Measurements from ENCODE around the gene ATP2B3.

Gene ATP2B3

DNA sequence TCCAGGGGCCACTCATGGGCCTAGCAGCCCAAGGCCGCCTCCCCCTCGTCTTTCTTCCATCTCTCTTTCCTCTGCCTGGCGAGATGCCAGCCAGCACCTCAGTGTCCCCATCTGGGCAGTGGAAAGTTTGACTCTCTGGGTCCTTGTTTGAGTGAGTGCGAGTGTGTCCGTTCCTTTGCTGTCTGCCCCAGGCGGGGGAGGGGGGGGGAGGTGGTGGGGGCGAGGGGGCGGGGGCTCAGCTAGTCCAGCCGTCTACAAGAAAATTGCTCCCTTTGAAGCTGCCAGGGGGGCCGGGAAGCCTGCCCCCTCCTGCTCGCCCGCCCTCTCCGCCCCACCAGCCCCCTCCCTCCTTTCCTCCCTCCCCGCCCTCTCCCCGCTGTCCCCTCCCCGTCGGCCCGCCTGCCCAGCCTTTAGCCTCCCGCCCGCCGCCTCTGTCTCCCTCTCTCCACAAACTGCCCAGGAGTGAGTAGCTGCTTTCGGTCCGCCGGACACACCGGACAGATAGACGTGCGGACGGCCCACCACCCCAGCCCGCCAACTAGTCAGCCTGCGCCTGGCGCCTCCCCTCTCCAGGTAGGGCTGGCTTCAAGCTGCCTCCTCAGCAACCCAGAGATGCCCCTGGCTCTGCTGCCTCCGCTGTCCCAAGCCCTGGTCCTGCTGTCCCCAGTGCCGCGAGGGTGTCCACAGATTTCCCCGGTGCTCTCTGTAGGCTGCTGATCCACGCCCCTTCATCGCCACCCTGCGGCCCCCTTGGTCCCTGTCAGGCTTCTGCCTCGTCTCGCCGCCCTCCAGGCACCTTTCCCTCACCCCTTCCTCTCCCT is 22.7 kb upstream of the ATP2B3 start, which contains the start of gene BGN:
BGN (plus strand) TSS at position 440 of the 821 bp plus-strand sequence. CDS start 9,652 bp downstream, outside the sequence.
- no peak within 1 kb of the TSS for H3K4me3 ChIP-seq (ENCODE audit: low read length)
- no peak for TF ChIP-seq ZNF274 (IDR thresholded peaks at IDR 0.05; ENCODE audit: low read depth, low read length)

DNA sequence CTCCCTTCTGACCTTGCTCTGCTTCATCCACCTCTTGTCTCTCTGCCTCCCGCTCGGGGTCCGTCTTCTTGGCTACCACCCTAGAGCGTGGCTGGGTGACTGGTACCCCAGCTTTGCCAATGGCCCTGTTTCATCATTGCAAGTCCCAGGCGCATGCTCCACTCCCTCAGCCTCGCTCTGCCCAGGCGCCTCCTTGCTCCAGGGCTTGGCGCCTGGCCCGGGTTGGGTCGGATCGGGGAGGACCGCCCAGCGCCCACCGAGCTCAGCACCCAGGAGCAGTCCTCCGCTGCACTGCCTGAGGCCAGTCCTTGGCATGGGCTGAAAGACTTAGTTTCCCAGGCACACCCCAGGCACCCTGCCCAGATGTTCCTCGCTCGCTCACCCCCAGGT is 22.1 kb upstream of the ATP2B3 start:
- TF ChIP-seq ZNF274 (IDR thresholded peaks at IDR 0.05; ENCODE audit: low read depth, low read length): no peak
- H3K4me3 ChIP-seq (ENCODE audit: low read length): no peak overlapping the region

GRCh38 chrX:153495903-153496589 is 21.4 kb upstream of the ATP2B3 start:
- H3K4me3 ChIP-seq (ENCODE audit: low read length): no peak overlapping the region

GRCh38 chrX:153496590-153496959 is 20.9 kb upstream of the ATP2B3 start:
- TF ChIP-seq ZNF274 (IDR thresholded peaks at IDR 0.05; ENCODE audit: low read depth, low read length): no peak
- no peak overlapping the region for H3K4me3 ChIP-seq (ENCODE audit: low read length)

More at GRCh38 chrX:153495903-153496589, 21.4 kb upstream of the ATP2B3 start:
- TF ChIP-seq ZNF274 (IDR thresholded peaks at IDR 0.05; ENCODE audit: low read depth, low read length): no peak

DNA sequence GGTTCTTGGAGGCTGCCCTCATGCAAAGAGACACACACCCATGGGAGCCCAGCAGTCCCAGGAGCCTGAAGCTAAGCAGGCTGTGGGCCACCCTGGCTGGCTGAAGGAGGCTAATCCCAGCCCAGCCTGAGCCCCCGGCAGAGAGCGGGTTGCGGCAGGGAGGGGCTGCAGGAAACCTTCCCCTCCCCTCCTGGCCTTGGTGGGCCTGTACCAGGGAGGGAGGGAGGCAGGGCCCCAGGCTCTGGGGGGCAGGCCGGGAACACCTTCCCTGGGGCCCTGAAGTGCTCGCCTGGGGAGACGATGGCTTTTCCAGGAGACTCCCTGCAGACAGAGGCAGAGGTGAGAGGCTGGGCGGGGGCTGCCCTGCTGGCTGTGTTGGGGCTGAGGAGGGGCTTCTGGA is 19.0 kb upstream of the ATP2B3 start:
- H3K4me3 ChIP-seq (ENCODE audit: low read length): no peak overlapping the region
- TF ChIP-seq ZNF274 (IDR thresholded peaks at IDR 0.05; ENCODE audit: low read depth, low read length): no peak

- H3K4me3 ChIP-seq (ENCODE audit: low read length): no peak overlapping the region
- TF ChIP-seq ZNF274 (IDR thresholded peaks at IDR 0.05; ENCODE audit: low read depth, low read length): no peak
Observed at GRCh38 chrX:153499341-153499740, 18.1 kb upstream of the ATP2B3 start.

DNA sequence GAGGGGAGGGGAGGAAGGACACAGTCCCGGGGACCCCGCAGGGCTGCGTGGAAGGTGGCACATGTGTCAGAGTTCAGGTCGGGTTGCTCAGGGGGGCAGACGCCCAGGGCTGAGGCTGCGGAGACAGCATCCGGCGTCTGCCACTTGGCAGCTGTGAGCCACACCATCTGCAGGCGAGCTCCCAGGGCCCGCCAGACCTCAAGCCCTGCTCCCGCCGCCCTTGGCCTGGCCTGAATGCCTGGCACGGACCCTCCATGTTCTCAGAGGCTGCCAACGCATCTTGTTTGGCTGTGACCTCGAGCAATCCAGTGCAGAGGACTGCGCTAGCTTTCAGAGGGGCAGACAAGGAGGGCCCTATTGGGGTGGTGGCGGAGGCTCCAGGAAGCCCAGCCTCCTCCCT is 17.6 kb upstream of the ATP2B3 start:
- no peak overlapping the region for H3K4me3 ChIP-seq (ENCODE audit: low read length)
- no peak for TF ChIP-seq ZNF274 (IDR thresholded peaks at IDR 0.05; ENCODE audit: low read depth, low read length)

- H3K4me3 ChIP-seq (ENCODE audit: low read length): no peak overlapping the region
- TF ChIP-seq ZNF274 (IDR thresholded peaks at IDR 0.05; ENCODE audit: low read depth, low read length): no peak
Observed at GRCh38 chrX:153500676-153501280, 16.7 kb upstream of the ATP2B3 start.

DNA sequence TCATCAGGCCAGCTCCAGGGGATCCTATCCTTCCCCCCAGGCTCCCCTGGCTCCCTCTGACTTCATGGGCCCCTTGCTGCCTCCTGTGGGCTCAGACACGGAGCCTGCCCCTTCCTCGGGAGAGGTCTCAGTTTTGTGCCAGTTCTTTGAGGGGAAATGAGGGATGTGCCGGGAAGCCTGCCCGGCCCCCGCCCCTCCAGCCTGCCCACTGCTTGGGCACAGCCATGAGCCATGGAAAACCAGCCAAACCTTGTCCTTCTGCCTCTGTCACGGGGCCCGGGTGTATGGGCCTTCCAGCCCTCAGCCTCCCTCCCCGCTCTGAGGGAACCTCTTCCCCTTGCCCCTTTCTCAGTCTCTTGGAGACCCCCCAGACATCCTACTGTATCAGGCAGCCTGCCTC is 15.9 kb upstream of the ATP2B3 start:
- TF ChIP-seq ZNF274 (IDR thresholded peaks at IDR 0.05; ENCODE audit: low read depth, low read length): no peak

DNA sequence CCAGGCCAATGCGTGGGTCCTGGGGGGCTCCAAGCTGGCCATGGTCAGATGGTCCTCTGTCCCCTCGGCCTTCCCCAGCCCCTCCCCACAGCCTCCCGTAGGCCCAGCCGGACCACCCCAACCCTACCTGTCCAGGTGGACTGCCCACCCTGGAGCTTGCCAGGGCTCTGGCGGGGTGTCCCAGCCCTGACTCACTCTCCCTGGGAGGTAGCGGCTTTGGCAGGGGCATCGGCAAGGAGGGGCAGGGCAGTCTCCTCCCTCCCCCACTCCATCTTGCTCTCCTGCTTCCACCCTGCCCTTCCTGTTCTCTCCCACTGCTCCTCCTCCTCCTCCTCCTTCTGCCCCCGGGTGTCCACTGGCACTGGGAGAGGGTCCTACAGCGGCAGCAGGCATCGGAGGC is 15.3 kb upstream of the ATP2B3 start:
- no peak overlapping the region for H3K4me3 ChIP-seq (ENCODE audit: low read length)
- no peak for TF ChIP-seq ZNF274 (IDR thresholded peaks at IDR 0.05; ENCODE audit: low read depth, low read length)

More for the DNA sequence above, 15.9 kb upstream of the ATP2B3 start:
- no peak overlapping the region for H3K4me3 ChIP-seq (ENCODE audit: low read length)

GRCh38 chrX:153502796-153503195 is 14.6 kb upstream of the ATP2B3 start:
- no peak overlapping the region for H3K4me3 ChIP-seq (ENCODE audit: low read length)
- TF ChIP-seq ZNF274 (IDR thresholded peaks at IDR 0.05; ENCODE audit: low read depth, low read length): no peak

DNA sequence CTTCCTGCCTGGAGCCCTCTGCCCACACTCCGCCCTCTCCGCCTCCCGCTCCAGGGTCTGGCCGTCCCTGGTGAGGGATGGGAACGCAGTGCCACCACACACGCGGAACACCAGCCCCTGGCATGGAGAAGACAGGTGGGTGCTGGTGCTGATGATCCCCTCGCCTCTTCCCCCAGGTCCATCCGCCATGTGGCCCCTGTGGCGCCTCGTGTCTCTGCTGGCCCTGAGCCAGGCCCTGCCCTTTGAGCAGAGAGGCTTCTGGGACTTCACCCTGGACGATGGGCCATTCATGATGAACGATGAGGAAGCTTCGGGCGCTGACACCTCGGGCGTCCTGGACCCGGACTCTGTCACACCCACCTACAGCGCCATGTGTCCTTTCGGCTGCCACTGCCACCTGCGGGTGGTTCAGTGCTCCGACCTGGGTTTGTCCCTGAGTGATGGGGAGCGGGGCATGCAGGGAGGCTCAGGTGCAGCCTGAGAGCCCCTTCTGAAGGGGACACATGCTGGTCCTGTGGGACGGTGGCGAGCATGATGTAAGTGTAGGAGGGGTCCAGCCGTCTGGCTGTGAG is 12.9 kb upstream of the ATP2B3 start:
- H3K4me3 ChIP-seq (ENCODE audit: low read length): no peak overlapping the region
- no peak for TF ChIP-seq ZNF274 (IDR thresholded peaks at IDR 0.05; ENCODE audit: low read depth, low read length)

- H3K4me3 ChIP-seq (ENCODE audit: low read length): no peak overlapping the region
- no peak for TF ChIP-seq ZNF274 (IDR thresholded peaks at IDR 0.05; ENCODE audit: low read depth, low read length)
Observed at GRCh38 chrX:153505361-153505760, 12.1 kb upstream of the ATP2B3 start.

GRCh38 chrX:153507484-153508178 is 9.8 kb upstream of the ATP2B3 start:
- TF ChIP-seq ZNF274 (IDR thresholded peaks at IDR 0.05; ENCODE audit: low read depth, low read length): no peak

More at GRCh38 chrX:153507484-153508178, 9.8 kb upstream of the ATP2B3 start:
- H3K4me3 ChIP-seq (ENCODE audit: low read length): no peak overlapping the region

All from GM08714 (cell line).